Suprapubic skin (tissue), 4 donors: ENCODE data around the gene RASSF8. TPM values are rescaled to one million over a fixed set of nuclear protein-coding genes. Genes with fewer than 3 reads are reported as not detected.

Experiments used
- DNase-seq, 2 donors: peaks; one replicate each; pipeline ENCODE4 v3.0.0-alpha.2; 2019; ENCODE audit warnings: low spot score in 2 of 2
- H3K27ac ChIP-seq: fragments of 200-600 bp; sonication (generic); one replicate; pipeline ENCODE4 v1.5.1; 2019
- H3K27me3 ChIP-seq: fragments of 200-600 bp; sonication (generic); one replicate; pipeline ENCODE4 v1.5.1; 2019
- H3K36me3 ChIP-seq: fragments of 200-600 bp; sonication (generic); one replicate; pipeline ENCODE4 v1.5.1; 2019
- H3K4me1 ChIP-seq: fragments of 200-600 bp; sonication (generic); one replicate; pipeline ENCODE4 v1.5.1; 2019
- H3K4me3 ChIP-seq: fragments of 200-600 bp; sonication (generic); one replicate; pipeline ENCODE4 v1.5.1; 2019; ENCODE audit warnings: mild to moderate bottlenecking
- H3K9me3 ChIP-seq: fragments of 200-600 bp; sonication (generic); one replicate; pipeline ENCODE4 v1.5.1; 2019
- EP300 ChIP-seq: sonication (generic); formaldehyde crosslinking; IDR thresholded peaks from one replicate; pipeline ENCODE4 v1.6.1; 2017; ENCODE audit warnings: antibody characterized with exemption
- POLR2A ChIP-seq, 2 donors: fragments of 450-650 bp; IDR thresholded peaks; one replicate each; pipeline ENCODE4 v1.6.1; 2017; ENCODE audit warnings: antibody characterized with exemption in 2 of 2, mild to moderate bottlenecking in 2 of 2, moderate library complexity in 2 of 2
- POLR2AphosphoS5 ChIP-seq, 3 donors: sonication (generic); formaldehyde crosslinking; IDR thresholded peaks; one replicate each; pipeline ENCODE4 v1.6.1; 2017; ENCODE audit warnings: antibody characterized with exemption in 3 of 3
- WGBS: methylation state at CpG from one replicate; pipeline ENCODE4 v1.1.5; 2018; 5-methylcytosine and 5-hydroxymethylcytosine counted together
- total RNA-seq, 4 donors: library from RNA; depleted of rRNA; stranded (reverse); fragments of >200 nt; gene quantifications; one replicate each; pipeline ENCODE4 v1.1.0, GENCODE V29; 2016
- TF ChIP-seq, protein P1 (sequence below), 2 donors: fragments of 200-600 bp in 1 of 2; fragments of 450-650 bp in 1 of 2; sonication (generic) in 1 of 2; IDR thresholded peaks; one replicate each; pipeline ENCODE4 v1.5.1; 2016 to 2019; ENCODE audit warnings: antibody characterized with exemption in 2 of 2, mild to moderate bottlenecking in 1 of 2, moderate library complexity in 1 of 2

The RASSF8 gene
- total RNA-seq, 4 donors from 2014 or later, result 5.4 to 14.2 (median 6.1) TPM

DNA sequence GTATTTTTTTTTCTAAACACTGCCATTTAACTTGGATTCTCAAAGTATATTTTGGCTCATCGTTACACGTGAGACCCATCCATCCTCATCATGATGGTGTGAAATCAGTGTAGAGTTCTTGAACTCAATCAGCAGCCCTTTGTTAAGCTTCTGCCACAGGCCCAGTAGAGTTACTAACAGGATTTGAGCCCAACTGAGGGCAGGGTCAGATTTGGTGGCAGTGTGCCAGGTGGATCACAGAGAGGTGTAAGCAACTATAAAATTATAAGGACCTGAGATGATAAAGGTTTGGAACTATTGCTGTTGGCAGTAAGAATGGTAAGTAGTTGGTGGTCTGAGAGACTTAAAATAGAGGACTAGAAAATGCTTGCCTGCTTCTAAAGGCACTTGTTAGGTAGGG lies 72.8 kb downstream of the RASSF8 start:
- TF ChIP-seq, protein P1, sequence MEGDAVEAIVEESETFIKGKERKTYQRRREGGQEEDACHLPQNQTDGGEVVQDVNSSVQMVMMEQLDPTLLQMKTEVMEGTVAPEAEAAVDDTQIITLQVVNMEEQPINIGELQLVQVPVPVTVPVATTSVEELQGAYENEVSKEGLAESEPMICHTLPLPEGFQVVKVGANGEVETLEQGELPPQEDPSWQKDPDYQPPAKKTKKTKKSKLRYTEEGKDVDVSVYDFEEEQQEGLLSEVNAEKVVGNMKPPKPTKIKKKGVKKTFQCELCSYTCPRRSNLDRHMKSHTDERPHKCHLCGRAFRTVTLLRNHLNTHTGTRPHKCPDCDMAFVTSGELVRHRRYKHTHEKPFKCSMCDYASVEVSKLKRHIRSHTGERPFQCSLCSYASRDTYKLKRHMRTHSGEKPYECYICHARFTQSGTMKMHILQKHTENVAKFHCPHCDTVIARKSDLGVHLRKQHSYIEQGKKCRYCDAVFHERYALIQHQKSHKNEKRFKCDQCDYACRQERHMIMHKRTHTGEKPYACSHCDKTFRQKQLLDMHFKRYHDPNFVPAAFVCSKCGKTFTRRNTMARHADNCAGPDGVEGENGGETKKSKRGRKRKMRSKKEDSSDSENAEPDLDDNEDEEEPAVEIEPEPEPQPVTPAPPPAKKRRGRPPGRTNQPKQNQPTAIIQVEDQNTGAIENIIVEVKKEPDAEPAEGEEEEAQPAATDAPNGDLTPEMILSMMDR (IDR thresholded peaks at IDR 0.05), result no peak
- TF ChIP-seq POLR2AphosphoS5 (IDR thresholded peaks at IDR 0.05) (no peak), POLR2A (IDR thresholded peaks at IDR 0.05) (no peak)
- H3K4me3 ChIP-seq, result no peak overlapping the region
- no peak for DNase-seq
- no peaks in the 10 kb centered on the region for H3K27me3 ChIP-seq
- H3K4me1 ChIP-seq, result peaks cover 13% of the 10 kb centered on the region
- no peaks in the 10 kb centered on the region for H3K9me3 ChIP-seq
- 94% methylated on average over 2 of the region's 2 CpGs for WGBS
- no peak overlapping the region for H3K27ac ChIP-seq
- no peaks in the 10 kb centered on the region for H3K36me3 ChIP-seq

DNA sequence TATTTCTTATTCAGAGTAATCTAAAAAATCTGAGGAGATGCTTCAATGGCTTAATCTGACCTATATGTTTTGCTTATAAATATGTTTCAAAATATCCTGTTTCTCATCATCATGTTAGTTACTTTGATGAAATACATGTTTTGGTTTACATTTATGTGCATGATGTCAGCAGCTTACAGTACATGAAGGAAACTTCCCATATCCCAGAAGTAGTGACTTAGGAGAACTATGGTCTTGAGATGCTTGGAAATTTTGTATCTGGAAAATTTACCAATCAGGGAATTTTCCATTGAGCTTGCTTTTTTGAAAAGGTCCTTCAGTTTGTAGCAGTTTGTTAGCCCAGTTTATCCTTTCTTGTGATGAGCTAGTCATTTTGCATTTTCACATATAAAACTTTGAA lies 73.3 kb downstream of the RASSF8 start:
- no peaks in the 10 kb centered on the region for H3K27me3 ChIP-seq
- no peak overlapping the region for H3K4me3 ChIP-seq
- no peak for TF ChIP-seq EP300
- no peak for TF ChIP-seq POLR2A (IDR thresholded peaks at IDR 0.05)
- TF ChIP-seq, protein P1 (IDR thresholded peaks at IDR 0.05), result no peak
- TF ChIP-seq POLR2AphosphoS5 (IDR thresholded peaks at IDR 0.05), result no peak
- peaks cover 13% of the 10 kb centered on the region for H3K4me1 ChIP-seq
- no peak for DNase-seq
- H3K27ac ChIP-seq, result no peak overlapping the region
- no peaks in the 10 kb centered on the region for H3K9me3 ChIP-seq
- H3K36me3 ChIP-seq, result no peaks in the 10 kb centered on the region

DNA sequence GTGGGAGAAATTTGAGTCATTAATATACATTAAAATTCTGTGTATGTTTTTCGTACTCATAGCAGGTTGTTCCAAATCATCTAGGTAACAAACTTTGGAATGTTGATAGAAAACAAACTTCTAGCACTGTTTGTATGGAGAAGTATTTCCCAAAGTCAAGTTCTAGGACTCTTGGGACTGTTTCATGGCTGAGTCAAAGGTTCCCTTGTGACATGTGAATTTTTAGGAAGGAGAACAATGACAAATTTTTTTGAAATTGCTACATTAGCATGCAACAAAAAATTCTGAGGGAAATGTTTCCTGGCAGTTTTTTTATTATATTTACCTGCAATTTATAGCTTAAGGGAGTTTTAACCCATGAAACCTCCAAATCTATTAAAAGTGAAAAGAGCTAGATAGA lies 73.8 kb downstream of the RASSF8 start:
- Histone ChIP-seq H3K27ac (no peak overlapping the region), H3K4me3 (no peak overlapping the region), H3K27me3 (no peaks in the 10 kb centered on the region), H3K4me1 (peaks cover 13% of the 10 kb centered on the region), H3K36me3 (no peaks in the 10 kb centered on the region), H3K9me3 (no peaks in the 10 kb centered on the region)
- no peak for DNase-seq
- TF ChIP-seq EP300, result no peak
- TF ChIP-seq POLR2A (IDR thresholded peaks at IDR 0.05), result no peak
- TF ChIP-seq, protein P1 (IDR thresholded peaks at IDR 0.05), result no peak
- no peak for TF ChIP-seq POLR2AphosphoS5 (IDR thresholded peaks at IDR 0.05)
- 63% methylated on average over 1 of the region's 1 CpG for WGBS

- no peak for TF ChIP-seq POLR2AphosphoS5 (IDR thresholded peaks at IDR 0.05)
- no peak for TF ChIP-seq EP300
- TF ChIP-seq, protein P1 (IDR thresholded peaks at IDR 0.05), result no peak
- no peak for TF ChIP-seq POLR2A (IDR thresholded peaks at IDR 0.05)
- Histone ChIP-seq H3K9me3 (no peaks in the 10 kb centered on the region), H3K27ac (no peak overlapping the region), H3K27me3 (no peaks in the 10 kb centered on the region), H3K4me3 (no peak overlapping the region), H3K36me3 (no peaks in the 10 kb centered on the region), H3K4me1 (peaks cover 13% of the 10 kb centered on the region)
- WGBS, result 33% methylated on average over 1 of the region's 1 CpG
- no peak for DNase-seq
Observed at GRCh38 chr12:26032719-26033241, 74.3 kb downstream of the RASSF8 start.

- Histone ChIP-seq H3K4me3 (no peak overlapping the region), H3K9me3 (no peaks in the 10 kb centered on the region), H3K4me1 (peaks cover 9% of the 10 kb centered on the region), H3K27me3 (no peaks in the 10 kb centered on the region), H3K27ac (no peak overlapping the region), H3K36me3 (no peaks in the 10 kb centered on the region)
- TF ChIP-seq POLR2A (IDR thresholded peaks at IDR 0.05) (no peak), POLR2AphosphoS5 (IDR thresholded peaks at IDR 0.05) (no peak)
- no peak for DNase-seq
- 71% methylated on average over 5 of the region's 5 CpGs for WGBS
Observed at GRCh38 chr12:26034371-26035142, 76.1 kb downstream of the RASSF8 start.
